Dermis microvascular lymphatic vessel endothelial cell (primary cell): Measurements from ENCODE around the gene ZNF451. TPM values are rescaled to one million over a fixed set of nuclear protein-coding genes. Genes with fewer than 3 reads are reported as not detected.

Experiments
- DNase-seq, 2 donors: peaks; one replicate each; pipeline versions ENCODE4 v3.0.0 to v3.0.0-alpha.2; 2010; ENCODE audit warnings: low read depth in 2 of 2
- total RNA-seq: library from RNA; depleted of rRNA; stranded (reverse); fragments of >200 nt; gene quantifications from 2 replicates; pipeline ENCODE4 v1.2.1, GENCODE V29; 2014

Gene ZNF451
- total RNA-seq, 1 donor from 2014 or later: 39.3 TPM

GRCh38 chr6:57207141-57207540 lies 117.2 kb downstream of the ZNF451 start:
- DNase-seq: no peak

DNA sequence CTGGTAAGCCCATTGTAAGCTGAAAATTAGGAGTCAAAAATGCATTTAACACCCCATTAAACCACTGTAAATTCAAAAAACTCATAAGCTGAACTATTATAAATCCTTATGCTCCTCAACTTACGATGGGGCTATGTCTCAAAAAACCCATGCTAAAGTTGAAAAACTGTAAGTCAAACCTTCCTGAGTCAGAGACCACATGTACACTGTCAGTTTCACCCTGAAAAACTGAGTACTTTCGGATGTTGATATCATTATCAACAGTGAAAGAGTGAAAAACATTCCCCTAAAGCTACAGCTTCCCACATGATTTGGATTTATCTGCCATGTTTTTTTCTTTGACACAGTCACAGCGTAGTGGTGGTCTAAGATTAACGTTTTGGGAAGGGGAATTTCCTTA lies 117.9 kb downstream of the ZNF451 start:
- DNase-seq: no peak

GRCh38 chr6:57209030-57209429 lies 119.0 kb downstream of the ZNF451 start:
- no peak for DNase-seq

DNA sequence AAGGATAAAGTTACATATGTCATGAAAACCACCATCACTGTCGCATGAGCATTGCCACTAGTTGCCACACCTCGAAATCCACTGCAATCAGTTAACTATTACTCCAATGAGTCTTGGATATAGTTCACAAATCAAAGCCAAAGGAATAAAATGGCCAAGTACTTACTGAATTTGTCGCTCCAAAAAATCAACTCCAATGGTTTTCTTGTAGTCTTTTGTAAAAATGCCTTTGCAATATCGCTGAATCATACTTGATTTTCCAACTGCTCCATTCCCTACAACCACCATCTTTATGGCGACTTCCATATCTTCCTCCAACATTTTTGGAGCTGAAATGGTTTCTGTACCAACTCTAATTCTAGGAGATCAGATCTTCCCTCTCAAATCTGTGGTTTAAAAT lies 120.1 kb downstream of the ZNF451 start:
- no peak for DNase-seq

DNA sequence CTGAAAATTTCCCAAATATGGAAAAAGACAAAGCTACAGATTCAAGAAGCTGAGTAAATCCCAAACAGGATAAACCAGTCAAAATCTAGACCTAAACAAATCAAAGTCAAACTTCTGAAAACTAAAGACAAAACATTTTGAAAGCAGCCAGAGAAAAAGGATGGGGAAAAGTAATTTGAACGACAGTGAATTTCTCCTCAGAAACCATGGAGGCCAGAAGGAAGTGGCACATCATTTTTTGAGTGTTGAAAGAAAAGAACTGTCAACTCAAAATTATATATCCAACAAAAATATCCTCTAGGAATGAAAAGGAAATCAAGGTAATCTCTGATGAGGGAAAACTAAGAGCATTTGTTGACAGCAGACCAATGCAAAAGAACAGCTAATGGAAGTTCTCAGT lies 125.3 kb downstream of the ZNF451 start:
- DNase-seq: no peak

- no peak for DNase-seq
These were observed 126.5 kb downstream of the ZNF451 start for GRCh38 chr6:57216235-57217101.

DNA sequence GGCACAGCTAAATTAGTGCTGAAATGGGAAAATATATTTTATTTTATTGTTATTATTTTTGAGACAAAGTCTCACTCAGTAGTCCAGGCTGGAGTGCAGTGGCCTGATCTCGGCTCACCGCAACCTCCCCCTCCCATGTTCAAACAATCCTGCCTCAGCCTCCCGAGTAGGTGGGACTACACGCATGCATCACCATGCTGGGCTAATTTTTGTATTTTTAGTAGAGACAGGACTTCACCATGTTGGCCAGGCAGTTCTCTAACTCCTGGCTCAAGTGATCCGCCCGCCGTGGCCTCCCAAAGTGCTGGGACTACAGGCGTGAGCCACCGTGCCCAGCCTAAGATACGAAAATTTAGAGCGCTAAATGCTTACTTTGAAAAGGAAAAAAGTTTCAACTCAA lies 127.3 kb downstream of the ZNF451 start:
- no peak for DNase-seq

Other genes starting within 250 kb of the ZNF451 start
- gene BEND6, start 135.1 kb upstream of the ZNF451 start, total RNA-seq: under 0.01 and 0.13 TPM in 2 replicates
- gene KIAA1586, start 43.5 kb upstream of the ZNF451 start, total RNA-seq: 10.5 and 11.0 TPM in 2 replicates
- 0.38 and 0.90 TPM in 2 replicates for gene BAG2, start 82.1 kb downstream of the ZNF451 start, total RNA-seq
- gene RAB23, start 132.1 kb downstream of the ZNF451 start, total RNA-seq: 4.2 and 5.1 TPM in 2 replicates
- 8.3 and 17.1 TPM in 2 replicates for gene PRIM2, start 227.4 kb downstream of the ZNF451 start, total RNA-seq